ACHN (cell line): ENCODE measurements around the gene AUTS2.

ENCODE experiments used
- DNase-seq: peaks from one replicate; pipeline ENCODE4 v3.0.0-alpha.2; 2015
- in situ Hi-C: cut with HindIII; loops from 2 replicates; pipeline ENCODE4 v1.10.0; 2017; ENCODE audit warnings: low sequenced_read_pairs, low pct_ligation_motif_present, low pct_unique_long_range_greater_than_20kb

AUTS2 gene

GRCh38 chr7:70379210-70379609, 780.9 kb downstream of the AUTS2 start:
- DNase-seq, result no peak
- in situ Hi-C loops, result no loop called here

- no peak for DNase-seq
- in situ Hi-C loops, result no loop called here
Observed at GRCh38 chr7:70380421-70381015, 782.2 kb downstream of the AUTS2 start.

- DNase-seq, result no peak
Observed at GRCh38 chr7:70383066-70383782, 784.9 kb downstream of the AUTS2 start.

GRCh38 chr7:70384024-70384423, 785.7 kb downstream of the AUTS2 start:
- in situ Hi-C loops, result no loop called here
- no peak for DNase-seq

More at GRCh38 chr7:70383066-70383782, 784.9 kb downstream of the AUTS2 start:
- in situ Hi-C loops, result no loop called here

- DNase-seq, result peak; percentile 77
- in situ Hi-C loops, result no loop called here
Observed at GRCh38 chr7:70384891-70385290, 786.6 kb downstream of the AUTS2 start.

GRCh38 chr7:70387217-70387616, 788.9 kb downstream of the AUTS2 start:
- in situ Hi-C loops, result no loop called here
- no peak for DNase-seq

GRCh38 chr7:70389531-70390151, 791.4 kb downstream of the AUTS2 start:
- in situ Hi-C loops, result no loop called here
- no peak for DNase-seq

GRCh38 chr7:70390251-70390650, 792.0 kb downstream of the AUTS2 start:
- in situ Hi-C loops, result no loop called here
- DNase-seq, result no peak

GRCh38 chr7:70392256-70392876, 794.1 kb downstream of the AUTS2 start:
- in situ Hi-C loops, result no loop called here
- DNase-seq, result no peak

- in situ Hi-C loops, result no loop called here
- DNase-seq, result no peak
Observed at GRCh38 chr7:70392877-70393435, 794.7 kb downstream of the AUTS2 start.

GRCh38 chr7:70393956-70394355, 795.7 kb downstream of the AUTS2 start:
- in situ Hi-C loops, result no loop called here
- DNase-seq, result no peak

- in situ Hi-C loops, result no loop called here
- DNase-seq, result no peak
Observed at GRCh38 chr7:70400829-70401380, 802.6 kb downstream of the AUTS2 start.

- no peak for DNase-seq
- in situ Hi-C loops, result no loop called here
Observed at GRCh38 chr7:70402069-70402468, 803.8 kb downstream of the AUTS2 start.

- no peak for DNase-seq
- in situ Hi-C loops, result no loop called here
Observed at GRCh38 chr7:70405241-70405640, 807.0 kb downstream of the AUTS2 start.

- in situ Hi-C loops, result no loop called here
- DNase-seq, result no peak
Observed at GRCh38 chr7:70406186-70406949, 808.1 kb downstream of the AUTS2 start.

GRCh38 chr7:70406950-70407209, 808.6 kb downstream of the AUTS2 start:
- no peak for DNase-seq
- in situ Hi-C loops, result no loop called here

- DNase-seq, result no peak
- in situ Hi-C loops, result no loop called here
Observed at GRCh38 chr7:70408477-70408876, 810.2 kb downstream of the AUTS2 start.

GRCh38 chr7:70408891-70409290, 810.6 kb downstream of the AUTS2 start:
- no peak for DNase-seq
- in situ Hi-C loops, result no loop called here
